Fibroblast of gingiva (primary cell): Measurements from ENCODE around the gene PSMG4.
"Not testable (repeated sequence)": the region's sequence is repeated elsewhere in the genome, so short reads cannot be mapped to it uniquely, and the experiment has no call there.

Experiments
- DNase-seq: peaks from one replicate; pipeline ENCODE4 v3.0.0-alpha.2; 2011; ENCODE audit warnings: low read depth

Gene PSMG4

DNA sequence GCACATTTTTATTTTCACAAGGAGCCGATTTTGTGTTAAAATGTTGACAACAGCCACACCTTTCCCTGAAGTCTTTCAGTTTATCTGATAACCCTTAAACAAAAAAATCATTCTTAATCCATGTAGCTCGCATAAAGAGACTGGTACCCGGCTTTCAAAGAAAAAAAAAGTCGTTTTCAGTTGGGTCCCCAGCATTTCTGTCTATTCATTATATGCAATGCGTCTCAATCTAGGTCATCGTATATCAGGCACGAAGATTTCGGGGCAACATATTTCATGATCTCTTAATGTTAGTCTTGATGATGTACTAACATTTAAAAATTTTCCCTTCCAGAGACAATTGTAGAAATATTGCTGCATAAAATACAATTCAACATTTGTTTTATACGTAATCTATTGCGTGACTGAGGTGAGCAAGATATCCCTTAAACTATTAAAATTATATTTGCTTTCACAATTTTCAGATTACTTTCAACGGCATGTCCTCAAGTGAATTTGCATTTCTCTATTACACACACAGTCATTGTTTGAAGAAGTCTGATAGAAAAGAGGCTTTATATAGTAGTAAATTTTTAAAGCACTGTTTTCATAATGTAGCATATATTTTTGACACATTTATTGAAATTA lies 28.4 kb upstream of the PSMG4 start:
- no peak for DNase-seq

DNA sequence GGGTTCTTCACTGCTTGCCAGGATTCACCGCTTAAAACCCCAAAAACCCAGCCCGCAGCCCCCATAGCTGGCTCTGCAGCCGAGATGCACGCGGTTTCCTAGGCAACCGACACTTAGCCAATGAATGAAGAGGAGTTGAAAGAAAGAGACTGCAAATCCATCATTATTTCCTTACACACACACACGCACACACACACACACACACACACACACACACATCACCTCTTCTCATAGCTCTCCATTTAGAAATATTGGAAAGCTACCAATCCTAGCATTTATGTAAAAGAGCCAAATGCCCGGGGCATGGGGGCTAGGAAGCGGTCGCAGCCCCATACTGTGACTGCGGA lies 27.9 kb upstream of the PSMG4 start:
- DNase-seq: peak; percentile 46

DNA sequence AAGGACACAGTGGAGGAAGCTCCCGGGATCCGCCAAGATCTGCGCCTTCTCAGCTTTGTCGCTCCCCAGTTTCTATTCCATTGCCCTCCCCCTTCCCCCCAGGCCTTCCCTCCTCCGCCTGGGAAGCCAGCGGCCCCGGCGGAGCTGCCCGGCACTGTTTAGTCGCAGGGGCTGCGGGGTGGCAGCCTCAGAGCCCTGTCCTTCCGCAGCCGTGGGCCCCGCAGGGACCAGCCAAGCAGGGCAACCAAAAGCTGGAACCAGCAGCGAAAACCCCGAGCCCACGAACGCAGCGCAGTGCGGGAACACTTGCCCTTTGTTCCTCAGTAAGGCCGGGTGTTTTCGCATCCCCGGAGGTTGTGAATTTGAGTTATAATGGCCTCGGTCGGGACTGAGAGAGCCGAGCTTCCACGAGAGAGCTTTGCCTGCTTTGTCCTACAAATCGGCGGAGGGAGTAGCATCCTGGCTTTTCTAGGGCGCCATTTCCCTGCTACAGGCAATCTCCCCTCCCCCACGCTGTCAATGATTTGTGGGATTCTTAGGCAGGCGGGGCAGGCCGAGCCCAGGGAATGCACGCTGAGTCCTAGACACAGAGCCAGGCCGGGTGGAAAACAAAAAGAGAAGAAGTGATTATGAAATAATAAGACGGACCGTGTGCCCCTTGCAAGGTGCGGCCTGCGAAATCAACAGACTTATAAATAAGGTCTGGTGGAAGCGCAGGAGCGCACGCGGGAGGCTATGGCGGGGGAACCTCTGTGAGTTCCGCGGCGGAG lies 27.3 kb upstream of the PSMG4 start:
- DNase-seq: peak; percentile 74

DNA sequence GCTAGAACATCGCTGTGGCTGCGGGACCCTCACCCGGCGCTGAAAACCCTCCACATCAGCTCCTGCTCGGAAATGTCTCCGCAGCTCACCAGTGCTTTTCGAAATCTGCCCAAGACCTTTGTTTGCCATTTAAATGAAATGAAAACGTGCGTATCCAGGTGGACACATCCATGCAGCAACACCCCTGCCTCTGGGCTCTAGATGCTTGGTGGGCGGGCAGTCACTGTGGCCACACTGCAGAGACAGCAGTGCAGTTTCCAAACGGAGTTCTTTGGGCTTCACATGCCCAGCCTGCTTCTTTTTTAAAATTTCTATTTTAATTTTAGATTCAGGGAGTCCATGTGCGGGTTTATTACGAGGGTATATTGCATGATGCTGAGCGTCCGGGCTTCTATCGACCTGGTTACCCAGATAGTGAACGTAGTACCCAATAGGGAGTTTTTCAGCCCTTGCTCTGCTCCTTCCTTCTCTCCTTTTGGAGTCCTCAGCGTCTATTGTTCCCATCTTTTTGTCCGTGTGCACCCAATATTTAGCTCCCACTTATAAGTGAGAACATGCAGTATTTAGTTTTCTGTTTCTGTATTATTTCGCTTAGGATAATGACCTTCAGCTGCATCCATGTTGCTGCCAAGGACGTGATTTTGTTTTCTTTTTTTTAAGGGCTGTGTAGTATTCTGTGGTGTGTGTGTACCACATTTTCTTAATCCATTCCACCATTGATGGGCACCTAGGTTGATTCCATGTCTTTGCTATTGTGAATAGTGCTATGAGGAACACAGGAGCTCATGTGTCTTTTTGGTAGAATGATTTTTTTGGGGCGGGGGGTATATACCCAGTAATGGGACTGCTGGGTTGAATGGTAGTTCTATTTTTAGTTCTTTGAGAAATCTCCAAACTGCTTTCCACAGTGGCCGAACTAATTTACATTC lies 26.5 kb upstream of the PSMG4 start:
- no peak for DNase-seq

DNA sequence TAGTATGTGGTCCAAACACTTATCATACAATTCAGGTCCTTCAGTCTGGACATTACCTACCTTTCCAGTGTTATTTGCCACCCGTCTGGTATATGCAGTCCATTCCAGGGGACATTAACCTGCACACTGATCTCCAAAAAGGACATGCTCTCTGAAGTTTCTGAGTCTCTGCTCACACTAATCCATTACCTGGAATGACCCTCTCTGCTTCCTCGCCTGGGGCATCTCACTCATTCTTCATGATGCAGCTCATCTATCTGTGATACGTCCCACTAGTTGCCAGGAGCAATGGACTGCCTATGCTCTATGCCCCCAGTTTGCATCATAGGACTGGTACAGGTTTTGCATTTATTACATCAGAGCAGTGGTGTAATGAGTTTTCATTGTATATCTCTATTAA lies 25.4 kb upstream of the PSMG4 start:
- no peak for DNase-seq

DNA sequence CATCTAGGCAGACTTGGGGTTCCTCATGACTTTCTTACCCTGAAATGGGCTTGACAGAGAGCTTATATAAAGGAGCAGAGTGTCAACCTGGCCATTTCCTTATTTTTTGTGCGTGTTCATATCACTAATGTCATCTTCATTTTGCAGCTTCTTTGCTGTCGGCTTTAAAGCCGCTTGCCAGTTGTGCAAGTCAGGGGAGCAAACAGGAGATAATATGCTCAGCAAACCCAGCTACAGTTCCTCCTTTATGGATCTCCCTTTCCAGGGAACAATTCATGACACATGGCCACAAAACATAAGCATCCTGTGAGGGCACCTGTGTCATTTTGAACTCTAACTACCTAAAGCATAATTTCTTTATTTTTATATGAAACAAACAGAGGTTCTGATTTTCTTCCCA lies 24.8 kb upstream of the PSMG4 start:
- DNase-seq: no peak

DNA sequence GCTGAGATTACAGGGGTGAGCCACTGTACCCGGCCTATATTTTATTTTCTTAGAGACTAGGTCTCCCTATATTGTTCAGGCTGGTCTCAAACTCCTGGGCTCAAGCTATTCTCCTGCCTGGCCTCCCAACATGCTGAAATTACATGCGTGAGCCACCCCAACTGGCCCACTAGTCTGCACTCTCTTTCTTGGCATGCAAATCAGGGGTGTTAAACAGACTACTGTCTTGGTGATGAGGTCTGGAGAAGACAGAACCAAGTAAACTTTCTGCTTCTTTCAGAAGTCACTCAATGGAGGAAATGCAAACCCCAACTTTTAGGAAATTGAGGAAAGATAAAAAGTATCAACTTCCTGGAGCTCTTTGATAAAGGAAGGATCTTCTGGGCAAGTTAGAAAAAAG lies 23.3 kb upstream of the PSMG4 start:
- no peak for DNase-seq

DNA sequence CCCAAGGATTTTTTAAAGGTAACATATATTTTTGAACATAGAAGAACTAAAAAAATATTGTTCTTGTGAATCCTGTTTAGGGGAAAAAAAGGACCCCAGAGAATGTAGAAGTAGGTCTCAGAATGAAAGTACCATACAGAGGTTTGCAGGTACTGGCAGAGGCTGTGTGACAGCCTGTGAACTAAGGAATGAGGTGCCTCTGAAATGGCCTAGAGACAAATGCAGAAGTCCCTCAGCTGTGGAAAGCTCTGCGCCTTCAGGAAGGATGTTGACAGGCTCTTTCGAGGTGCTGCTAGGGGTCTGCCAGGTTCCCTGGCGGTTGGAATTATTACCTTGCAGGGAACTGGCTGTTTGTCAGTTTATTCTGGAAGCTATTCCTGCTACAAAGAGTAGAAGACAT lies 22.7 kb upstream of the PSMG4 start:
- DNase-seq: no peak

DNA sequence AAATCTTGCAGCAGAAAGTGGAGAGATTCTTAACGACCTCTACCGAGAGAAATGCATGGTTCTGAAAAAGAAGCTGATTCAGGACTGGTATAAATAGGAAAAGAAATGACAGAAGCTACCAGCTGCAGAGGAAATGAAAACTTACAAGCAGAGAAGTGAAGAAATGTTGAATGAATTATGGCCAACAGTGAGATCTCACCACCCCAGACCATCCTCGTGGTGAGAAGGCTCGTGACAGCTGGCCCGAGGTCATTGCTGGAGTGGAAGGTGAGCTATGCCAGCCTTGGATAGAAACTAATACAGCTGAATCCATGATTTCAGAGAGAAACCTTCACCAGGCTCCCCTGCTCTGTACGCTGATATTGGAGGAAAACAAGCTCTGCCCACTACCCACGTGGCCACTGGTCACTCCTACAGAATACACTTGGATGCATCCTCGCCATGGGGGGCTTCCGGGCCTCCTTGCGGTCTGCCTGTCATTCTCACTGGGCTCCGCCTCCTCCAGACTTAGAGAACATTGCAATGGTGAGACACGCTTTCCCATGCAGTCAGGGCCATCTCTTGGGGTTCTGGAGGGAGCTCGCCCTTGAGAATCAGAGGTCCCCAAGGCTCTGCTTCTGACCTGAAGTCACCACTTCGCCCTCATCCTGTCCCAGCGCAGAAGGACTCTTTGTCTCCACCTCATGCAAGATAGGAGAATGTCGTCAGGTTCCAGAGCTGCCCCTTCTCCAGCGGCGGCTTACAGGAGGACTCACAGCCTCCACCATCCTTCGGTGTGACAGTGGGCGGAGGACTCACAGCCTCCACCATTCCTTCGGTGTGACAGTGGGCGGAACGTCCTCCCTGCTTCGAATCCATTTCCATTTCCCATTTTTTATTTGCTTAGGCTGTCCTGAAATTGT lies 20.7 kb upstream of the PSMG4 start:
- peak; percentile 16 for DNase-seq

DNA sequence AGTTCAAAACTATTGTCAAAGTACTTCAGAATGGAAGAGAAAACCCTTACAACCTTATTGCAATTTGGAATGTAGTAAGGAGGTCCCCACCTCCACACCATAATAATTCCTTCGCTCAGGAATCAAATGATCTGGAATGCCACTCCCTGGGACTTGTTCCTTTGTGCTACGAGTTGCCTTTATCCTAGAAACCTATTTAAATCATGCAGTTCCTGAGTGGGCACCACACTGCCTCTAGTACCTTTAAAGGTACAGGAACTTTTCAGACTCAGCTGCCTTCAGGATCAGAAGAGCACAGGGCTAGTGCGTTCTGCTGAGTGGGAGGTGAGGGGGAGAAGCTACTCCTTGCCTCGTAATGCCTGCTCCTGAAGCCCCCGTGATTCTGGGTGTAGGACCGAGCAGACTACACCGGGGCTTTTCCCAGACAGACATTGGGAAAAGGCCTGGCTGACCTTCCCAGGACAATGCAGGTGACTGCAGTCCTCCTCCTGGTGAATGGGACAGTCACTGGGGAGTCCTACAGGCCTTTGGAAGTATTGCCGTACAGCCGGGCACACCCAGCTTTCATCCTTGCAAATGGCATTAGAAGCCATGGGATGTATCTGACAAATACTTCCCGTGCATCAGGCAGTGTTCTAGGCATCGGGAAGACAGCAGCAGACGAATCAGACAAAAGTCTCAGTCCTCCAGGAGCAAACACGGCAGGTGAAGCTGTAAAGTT lies 19.5 kb upstream of the PSMG4 start:
- no peak for DNase-seq

DNA sequence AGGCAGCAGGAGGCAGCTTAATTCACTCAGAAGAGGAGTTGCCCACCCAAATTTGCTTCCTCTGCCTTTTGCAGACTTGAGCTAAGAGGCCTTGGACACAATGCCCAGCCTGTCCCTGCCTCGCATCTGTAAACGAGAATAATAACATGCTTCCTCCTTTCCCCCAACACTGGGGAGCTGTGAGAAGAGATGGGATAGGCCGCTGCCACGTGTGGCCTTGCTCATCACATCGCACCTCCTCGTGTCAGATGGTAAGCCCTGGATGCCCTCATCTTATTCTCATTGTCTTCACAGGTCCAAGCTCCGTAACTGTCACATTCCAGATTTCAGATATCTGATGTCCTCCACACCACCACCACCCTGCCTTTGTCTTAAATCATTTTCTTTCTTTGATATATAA lies 18.2 kb upstream of the PSMG4 start:
- DNase-seq: no peak

DNA sequence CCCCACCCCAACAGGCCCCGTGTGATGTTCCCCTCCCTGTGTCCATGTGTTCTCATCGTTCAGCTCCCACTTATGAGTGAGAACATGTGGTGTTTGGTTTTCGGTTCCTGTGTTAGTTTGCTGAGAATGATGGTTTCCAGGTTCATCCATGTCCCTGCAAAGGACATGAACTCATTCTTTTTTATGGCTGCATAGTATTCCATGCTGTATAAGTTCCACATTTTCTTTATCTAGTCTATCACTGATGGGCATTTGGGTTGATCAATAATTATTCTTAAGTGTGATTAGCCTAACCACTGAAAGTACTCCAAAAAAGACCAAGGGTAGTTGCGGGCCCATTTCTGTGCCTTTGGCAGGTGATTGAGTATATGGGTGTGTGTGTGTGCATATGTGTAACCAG lies 17.0 kb upstream of the PSMG4 start:
- not testable (repeated sequence) for DNase-seq

DNA sequence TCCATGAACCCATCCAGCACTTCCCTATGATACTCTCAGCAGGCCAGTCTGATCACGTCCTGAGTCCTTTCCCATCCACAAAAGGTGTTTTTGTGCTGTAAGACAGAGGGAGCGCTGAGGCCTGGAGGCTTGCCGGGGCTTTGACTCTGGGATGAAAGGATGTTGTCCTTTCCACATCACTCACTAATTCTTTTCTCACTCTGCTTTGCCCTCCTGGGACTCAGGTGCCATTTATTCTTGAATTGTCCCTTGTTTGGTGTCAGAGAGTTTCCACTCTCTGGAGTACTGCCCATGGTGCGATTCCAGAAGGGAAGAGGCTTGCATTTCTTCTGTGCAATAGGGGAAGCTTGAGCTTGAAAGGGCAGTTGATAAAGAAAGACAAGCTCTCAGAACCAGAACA lies 16.0 kb upstream of the PSMG4 start:
- DNase-seq: no peak

DNA sequence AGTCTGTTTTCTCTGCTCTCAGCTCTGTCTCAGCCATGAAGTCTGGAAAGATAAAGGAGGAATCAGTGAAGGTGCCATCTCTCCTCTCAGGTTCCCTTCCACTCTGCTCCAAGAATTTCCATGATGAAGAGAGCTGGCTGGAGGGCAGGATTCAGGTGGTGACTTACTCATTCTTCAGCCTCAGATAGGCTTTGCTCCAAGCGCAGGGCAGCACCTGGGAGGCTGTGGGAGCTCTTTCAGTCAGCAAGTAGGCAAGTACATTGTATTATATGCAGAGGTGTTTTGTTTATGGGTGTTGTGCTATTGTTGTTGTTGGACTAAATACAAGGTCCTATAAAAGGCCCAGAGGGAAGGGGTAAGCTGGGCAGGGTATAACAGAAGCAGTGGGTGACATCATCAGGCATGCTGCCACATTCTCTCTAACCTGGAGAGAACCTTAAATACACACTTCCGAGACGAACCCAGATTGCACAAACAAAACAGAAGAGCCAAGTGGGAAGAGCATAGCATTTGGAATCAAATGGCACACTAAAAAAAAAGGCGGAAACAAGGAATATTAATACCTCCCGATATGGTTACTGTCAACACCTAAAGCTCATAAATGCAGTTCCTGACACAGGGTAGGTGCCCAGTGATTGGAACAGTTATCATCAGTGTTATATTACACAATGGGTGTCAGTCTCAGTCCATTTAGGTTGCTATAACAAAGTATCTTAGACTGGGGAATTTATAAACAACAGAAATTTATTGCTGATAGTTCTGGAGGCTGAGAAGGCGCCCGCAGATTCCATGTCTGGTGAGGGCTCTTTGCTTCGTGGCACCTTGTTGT lies 14.5 kb upstream of the PSMG4 start:
- no peak for DNase-seq

DNA sequence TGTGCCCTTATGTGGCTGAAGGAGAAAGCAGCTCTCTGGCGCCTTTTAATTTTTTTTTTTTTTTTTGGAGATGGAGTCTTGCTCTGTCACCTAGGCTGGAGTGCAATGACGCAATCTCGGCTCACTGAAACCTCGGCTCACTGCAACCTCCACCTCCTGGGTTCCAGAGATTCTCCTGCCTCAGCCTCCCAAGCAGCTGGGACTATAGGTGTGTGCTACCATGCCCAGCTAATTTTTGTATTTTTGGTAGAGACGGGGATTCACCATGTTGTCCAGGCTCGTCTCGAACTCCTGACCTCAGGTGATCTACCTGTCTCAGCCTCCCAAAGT lies 13.9 kb upstream of the PSMG4 start:
- not testable (repeated sequence) for DNase-seq

DNA sequence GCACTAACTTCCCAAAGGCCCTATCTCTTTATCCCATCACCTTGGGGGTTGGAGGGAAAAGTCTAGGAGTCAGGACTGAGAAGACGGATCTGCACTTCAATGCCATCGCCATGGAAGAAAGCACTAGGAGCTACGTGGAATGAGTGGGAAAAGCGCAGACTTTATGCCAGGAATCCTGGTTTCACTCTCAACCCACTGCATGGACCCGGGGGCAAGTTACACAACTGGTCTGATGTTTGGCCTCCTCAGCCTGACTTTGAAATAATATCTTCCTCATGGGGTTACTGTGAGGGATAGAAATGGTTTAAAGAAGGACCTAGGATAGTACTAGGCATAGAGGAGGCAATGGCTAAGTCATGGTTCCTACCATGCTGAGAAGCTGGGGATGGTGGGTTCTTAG lies 13.5 kb upstream of the PSMG4 start:
- DNase-seq: no peak

DNA sequence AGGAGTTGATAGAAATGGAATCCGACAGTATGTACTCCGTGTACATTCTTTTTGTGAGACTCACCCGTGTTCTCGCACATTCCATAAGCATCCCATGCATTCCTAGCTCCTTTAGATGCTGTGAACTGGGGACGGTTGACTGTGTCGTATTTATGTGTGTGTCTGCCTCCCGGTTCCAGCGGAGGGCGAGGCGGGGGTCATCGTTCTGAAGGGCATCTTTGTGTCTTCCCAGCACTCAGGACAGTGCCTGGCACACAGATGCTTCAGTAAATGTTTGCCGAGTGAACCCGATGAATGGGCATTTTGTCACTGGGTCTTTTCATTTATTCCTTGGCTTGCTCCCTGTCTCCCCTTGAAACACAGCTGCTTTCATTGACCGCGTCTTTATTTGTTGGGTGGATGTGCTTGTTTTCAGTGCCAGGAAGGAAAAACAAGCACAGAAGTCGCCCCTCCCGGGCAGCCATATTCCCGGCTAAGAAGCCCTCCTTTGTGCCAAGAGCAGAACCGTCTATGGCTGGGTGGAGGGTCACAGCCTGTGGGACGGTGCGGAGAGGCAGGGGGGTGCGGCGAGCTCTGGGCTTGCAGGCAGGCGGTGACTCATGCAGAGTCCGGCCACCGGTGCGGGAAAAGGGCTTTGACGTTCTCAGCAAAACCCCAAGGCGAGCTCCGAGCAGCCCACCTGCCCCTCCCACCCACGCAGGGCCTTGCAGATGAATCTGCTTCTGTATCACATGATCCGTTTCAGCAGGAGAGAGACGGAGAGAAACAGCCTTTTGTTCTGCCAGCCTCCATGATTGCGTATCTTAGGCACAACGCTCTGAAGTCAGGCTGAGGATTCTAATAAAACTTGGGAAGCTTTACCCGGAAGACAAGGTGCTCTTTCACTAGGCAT lies 11.2 kb upstream of the PSMG4 start:
- DNase-seq: peak; percentile 85

DNA sequence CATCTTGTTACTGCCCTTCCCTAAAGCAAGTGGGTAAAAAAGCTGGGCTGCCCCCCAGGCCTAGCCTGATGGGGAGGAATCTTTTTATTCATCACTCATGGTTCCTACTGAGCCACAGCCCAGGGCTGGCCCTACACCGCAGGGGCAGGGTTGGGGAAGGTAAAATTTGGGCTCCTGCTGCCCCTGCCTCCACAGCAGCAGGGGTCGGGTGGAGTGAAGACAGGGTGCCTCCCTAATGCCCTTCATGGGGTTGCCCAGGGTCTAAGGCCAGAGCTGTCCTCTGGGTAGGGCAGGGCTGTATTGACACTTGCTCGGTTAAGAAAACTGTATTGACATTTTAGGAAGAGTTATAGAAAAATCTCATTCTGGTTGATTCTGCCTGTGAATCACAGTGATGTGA lies 8.9 kb upstream of the PSMG4 start:
- no peak for DNase-seq

DNA sequence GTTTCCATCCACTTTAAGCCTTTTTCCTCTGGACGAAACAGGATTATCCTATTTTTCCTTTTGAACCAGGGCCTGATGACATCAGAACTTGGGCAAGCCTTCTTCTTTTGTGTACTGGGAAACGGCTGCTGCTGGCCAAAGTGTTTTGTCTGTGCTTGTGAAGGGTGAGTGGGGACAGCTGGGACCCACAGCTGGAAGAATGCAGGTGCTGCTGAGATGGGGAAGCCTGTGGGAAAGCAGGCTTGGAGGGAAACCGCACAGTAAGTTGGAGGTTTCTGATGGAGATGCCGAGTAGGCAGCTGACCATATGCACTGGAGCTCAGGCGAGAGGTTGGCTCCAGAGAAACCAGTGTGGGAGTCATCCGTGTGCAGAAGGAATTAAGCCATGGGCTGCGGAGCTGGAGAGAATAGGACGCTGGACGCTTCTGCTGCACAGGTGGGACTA lies 8.5 kb upstream of the PSMG4 start:
- no peak for DNase-seq
